ENCODE measurements around the gene KLF15.

DNA sequence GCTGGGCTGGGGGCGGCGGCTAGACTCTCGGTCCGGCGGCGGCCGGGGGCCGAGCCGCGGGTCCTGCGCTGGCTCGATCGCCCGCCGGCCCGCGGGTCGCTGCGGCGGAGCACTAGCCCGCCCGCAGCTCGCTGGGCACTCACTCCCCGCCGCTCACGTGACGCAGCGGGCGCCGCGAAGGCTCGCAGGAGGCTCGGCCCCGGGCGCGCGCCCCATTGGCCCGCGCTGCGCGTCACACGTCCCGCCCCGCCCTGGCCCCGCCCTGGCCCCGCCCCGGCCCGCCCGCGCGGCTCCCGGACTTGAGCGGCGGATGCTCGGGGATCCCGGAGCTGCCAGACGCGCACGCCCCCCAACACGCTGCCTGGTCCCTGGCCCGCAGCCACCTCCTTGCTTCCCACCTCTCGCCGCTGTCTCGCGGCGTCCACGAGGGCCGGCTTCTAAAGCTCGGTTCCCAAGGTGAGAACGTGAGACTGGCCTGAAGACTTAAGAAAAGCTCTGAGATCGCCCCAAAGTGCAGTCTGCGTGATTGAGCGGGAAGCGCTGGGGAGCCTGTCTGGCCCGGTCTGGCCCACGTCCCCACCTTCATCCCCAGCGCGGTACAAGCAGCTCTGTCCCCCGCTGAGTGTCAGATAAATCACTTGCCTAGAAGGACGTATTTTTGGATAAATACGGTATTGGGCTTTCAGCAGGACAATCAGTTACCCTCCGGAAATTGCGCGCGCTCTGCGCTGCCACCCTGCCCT, at the start of gene KLF15:
- TF ChIP-seq, protein P1, sequence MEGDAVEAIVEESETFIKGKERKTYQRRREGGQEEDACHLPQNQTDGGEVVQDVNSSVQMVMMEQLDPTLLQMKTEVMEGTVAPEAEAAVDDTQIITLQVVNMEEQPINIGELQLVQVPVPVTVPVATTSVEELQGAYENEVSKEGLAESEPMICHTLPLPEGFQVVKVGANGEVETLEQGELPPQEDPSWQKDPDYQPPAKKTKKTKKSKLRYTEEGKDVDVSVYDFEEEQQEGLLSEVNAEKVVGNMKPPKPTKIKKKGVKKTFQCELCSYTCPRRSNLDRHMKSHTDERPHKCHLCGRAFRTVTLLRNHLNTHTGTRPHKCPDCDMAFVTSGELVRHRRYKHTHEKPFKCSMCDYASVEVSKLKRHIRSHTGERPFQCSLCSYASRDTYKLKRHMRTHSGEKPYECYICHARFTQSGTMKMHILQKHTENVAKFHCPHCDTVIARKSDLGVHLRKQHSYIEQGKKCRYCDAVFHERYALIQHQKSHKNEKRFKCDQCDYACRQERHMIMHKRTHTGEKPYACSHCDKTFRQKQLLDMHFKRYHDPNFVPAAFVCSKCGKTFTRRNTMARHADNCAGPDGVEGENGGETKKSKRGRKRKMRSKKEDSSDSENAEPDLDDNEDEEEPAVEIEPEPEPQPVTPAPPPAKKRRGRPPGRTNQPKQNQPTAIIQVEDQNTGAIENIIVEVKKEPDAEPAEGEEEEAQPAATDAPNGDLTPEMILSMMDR (IDR thresholded peaks at IDR 0.05), result no peak
- TF ChIP-seq, protein P2, sequence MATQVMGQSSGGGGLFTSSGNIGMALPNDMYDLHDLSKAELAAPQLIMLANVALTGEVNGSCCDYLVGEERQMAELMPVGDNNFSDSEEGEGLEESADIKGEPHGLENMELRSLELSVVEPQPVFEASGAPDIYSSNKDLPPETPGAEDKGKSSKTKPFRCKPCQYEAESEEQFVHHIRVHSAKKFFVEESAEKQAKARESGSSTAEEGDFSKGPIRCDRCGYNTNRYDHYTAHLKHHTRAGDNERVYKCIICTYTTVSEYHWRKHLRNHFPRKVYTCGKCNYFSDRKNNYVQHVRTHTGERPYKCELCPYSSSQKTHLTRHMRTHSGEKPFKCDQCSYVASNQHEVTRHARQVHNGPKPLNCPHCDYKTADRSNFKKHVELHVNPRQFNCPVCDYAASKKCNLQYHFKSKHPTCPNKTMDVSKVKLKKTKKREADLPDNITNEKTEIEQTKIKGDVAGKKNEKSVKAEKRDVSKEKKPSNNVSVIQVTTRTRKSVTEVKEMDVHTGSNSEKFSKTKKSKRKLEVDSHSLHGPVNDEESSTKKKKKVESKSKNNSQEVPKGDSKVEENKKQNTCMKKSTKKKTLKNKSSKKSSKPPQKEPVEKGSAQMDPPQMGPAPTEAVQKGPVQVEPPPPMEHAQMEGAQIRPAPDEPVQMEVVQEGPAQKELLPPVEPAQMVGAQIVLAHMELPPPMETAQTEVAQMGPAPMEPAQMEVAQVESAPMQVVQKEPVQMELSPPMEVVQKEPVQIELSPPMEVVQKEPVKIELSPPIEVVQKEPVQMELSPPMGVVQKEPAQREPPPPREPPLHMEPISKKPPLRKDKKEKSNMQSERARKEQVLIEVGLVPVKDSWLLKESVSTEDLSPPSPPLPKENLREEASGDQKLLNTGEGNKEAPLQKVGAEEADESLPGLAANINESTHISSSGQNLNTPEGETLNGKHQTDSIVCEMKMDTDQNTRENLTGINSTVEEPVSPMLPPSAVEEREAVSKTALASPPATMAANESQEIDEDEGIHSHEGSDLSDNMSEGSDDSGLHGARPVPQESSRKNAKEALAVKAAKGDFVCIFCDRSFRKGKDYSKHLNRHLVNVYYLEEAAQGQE (IDR thresholded peaks at IDR 0.05), result no peak
- TF ChIP-seq POLR2A (IDR thresholded peaks at IDR 0.05; ENCODE audit: low read length) (no peak), JUN (IDR thresholded peaks at IDR 0.05) (no peak), BHLHE40 (IDR thresholded peaks at IDR 0.05; ENCODE audit: low read depth, low read length) (no peak), CEBPB (IDR thresholded peaks at IDR 0.05) (no peak), EP300 (IDR thresholded peaks at IDR 0.05) (no peak), MAFK (IDR thresholded peaks at IDR 0.05; ENCODE audit: partially characterized antibody) (no peak), RFX5 (IDR thresholded peaks at IDR 0.05) (no peak), KDM5A (IDR thresholded peaks at IDR 0.05) (no peak), KDM1A (IDR thresholded peaks at IDR 0.05; ENCODE audit: low read depth) (no peak), RAD21 (conservative IDR thresholded peaks at IDR 0.05 in 1 of 2, IDR thresholded peaks at IDR 0.05 in 1 of 2) (no peak)
- TF ChIP-seq, protein P3, sequence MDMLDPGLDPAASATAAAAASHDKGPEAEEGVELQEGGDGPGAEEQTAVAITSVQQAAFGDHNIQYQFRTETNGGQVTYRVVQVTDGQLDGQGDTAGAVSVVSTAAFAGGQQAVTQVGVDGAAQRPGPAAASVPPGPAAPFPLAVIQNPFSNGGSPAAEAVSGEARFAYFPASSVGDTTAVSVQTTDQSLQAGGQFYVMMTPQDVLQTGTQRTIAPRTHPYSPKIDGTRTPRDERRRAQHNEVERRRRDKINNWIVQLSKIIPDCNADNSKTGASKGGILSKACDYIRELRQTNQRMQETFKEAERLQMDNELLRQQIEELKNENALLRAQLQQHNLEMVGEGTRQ (IDR thresholded peaks at IDR 0.05), result no peak
